CD4-positive, alpha-beta T cell treated with Interleukin-21 for 1 hour (primary cell): ENCODE measurements around the gene INSM1.
A peak's percentile ranks its signal among the peaks of the same experiment; 100 is the strongest.
"Not testable (repeated sequence)": the region's sequence is repeated elsewhere in the genome, so short reads cannot be mapped to it uniquely, and the experiment has no call there.

Experiments
- DNase-seq: peaks from one replicate; pipeline ENCODE4 v3.0.0-alpha.2; 2020

The INSM1 gene

GRCh38 chr20:20367575-20368417 lies at the start of gene INSM1:
TSS of gene INSM1 (plus strand) at chr20:20368104. CDS start at chr20:20368268, 164 bp downstream.
- no peak for DNase-seq

GRCh38 chr20:20318365-20319161 lies 49.3 kb upstream of the INSM1 start:
- no peak for DNase-seq

- DNase-seq, result no peak
Observed at GRCh38 chr20:20321134-20321533, 46.8 kb upstream of the INSM1 start.

GRCh38 chr20:20321917-20322316 lies 46.0 kb upstream of the INSM1 start:
- no peak for DNase-seq

GRCh38 chr20:20322912-20323311 lies 45.0 kb upstream of the INSM1 start:
- no peak for DNase-seq

- DNase-seq, result no peak
Observed at GRCh38 chr20:20327746-20328145, 40.2 kb upstream of the INSM1 start.

- DNase-seq, result no peak
Observed at GRCh38 chr20:20329564-20329963, 38.3 kb upstream of the INSM1 start.

GRCh38 chr20:20331156-20331555 lies 36.7 kb upstream of the INSM1 start:
- no peak for DNase-seq

GRCh38 chr20:20331817-20332216 lies 36.1 kb upstream of the INSM1 start:
- no peak for DNase-seq

- DNase-seq, result no peak
Observed at GRCh38 chr20:20333866-20334265, 34.0 kb upstream of the INSM1 start.

- no peak for DNase-seq
Observed at GRCh38 chr20:20334489-20334888, 33.4 kb upstream of the INSM1 start.

- DNase-seq, result no peak
Observed at GRCh38 chr20:20338133-20338730, 29.7 kb upstream of the INSM1 start.

- no peak for DNase-seq
Observed at GRCh38 chr20:20340443-20340842, 27.5 kb upstream of the INSM1 start.

- DNase-seq, result no peak
Observed at GRCh38 chr20:20341371-20341770, 26.5 kb upstream of the INSM1 start.

GRCh38 chr20:20342066-20342465 lies 25.8 kb upstream of the INSM1 start:
- no peak for DNase-seq

- no peak for DNase-seq
Observed at GRCh38 chr20:20343932-20344331, 24.0 kb upstream of the INSM1 start.

- no peak for DNase-seq
Observed at GRCh38 chr20:20344476-20344875, 23.4 kb upstream of the INSM1 start.

- DNase-seq, result no peak
Observed at GRCh38 chr20:20353576-20353975, 14.3 kb upstream of the INSM1 start.

- DNase-seq, result not testable (repeated sequence)
Observed at GRCh38 chr20:20355503-20355902, 12.4 kb upstream of the INSM1 start.

- DNase-seq, result no peak
Observed at GRCh38 chr20:20358801-20359200, 9.1 kb upstream of the INSM1 start.

- no peak for DNase-seq
Observed at GRCh38 chr20:20359628-20360027, 8.3 kb upstream of the INSM1 start.

- DNase-seq, result peak; percentile 40
Observed at GRCh38 chr20:20360464-20360863, 7.4 kb upstream of the INSM1 start.

GRCh38 chr20:20362774-20363433 lies 5.0 kb upstream of the INSM1 start:
- DNase-seq, result no peak
